ENCODE data around the gene ACSF2.

GRCh38 chr17:50437409-50437808 lies 11.4 kb downstream of the ACSF2 start:
- TF ChIP-seq EZH2 (IDR thresholded peaks at IDR 0.05), result no peak
- TF ChIP-seq POLR2AphosphoS5 (IDR thresholded peaks at IDR 0.05; ENCODE audit: borderline replicate concordance, low read depth, low read length), result no peak
- TF ChIP-seq FOXP2 (optimal IDR thresholded peaks at IDR 0.05; ENCODE audit: control extremely low read depth, extremely low read length, insufficient read depth), result no peak

All from SK-N-MC (cell line).